GM19372 (cell line): ENCODE data around the gene SLC35E4.
"Not testable (repeated sequence)": the region's sequence is repeated elsewhere in the genome, so short reads cannot be mapped to it uniquely, and the experiment has no call there.

Experiments used
- ATAC-seq: cut with Tn5 transposase; IDR thresholded peaks from one replicate; pipeline ENCODE4 v1.9.1; 2021; ENCODE audit warnings: mild to moderate bottlenecking, low read depth, moderate library complexity; ENCODE audit not compliant: unreplicated experiment

Gene SLC35E4

GRCh38 chr22:30635273-30636225 is at the start of gene SLC35E4:
TSS of gene SLC35E4 (plus strand) at chr22:30635781. CDS start at chr22:30636451, 670 bp downstream.
- ATAC-seq: peak; percentile 72

GRCh38 chr22:30586414-30586813 is 49.2 kb upstream of the SLC35E4 start:
- ATAC-seq: no peak

GRCh38 chr22:30591191-30591587 is 44.4 kb upstream of the SLC35E4 start:
- no peak for ATAC-seq

- ATAC-seq: peak; percentile 98
These were observed 43.8 kb upstream of the SLC35E4 start, which contains the start of gene PES1 for GRCh38 chr22:30591588-30592359. TSS of gene PES1 (minus strand) at chr22:30591910. CDS start at chr22:30591833, 77 bp downstream.

- not testable (repeated sequence) for ATAC-seq
These were observed 43.2 kb upstream of the SLC35E4 start for GRCh38 chr22:30592360-30592713.

- ATAC-seq: no peak
These were observed 39.4 kb upstream of the SLC35E4 start for GRCh38 chr22:30596199-30596598.

- ATAC-seq: no peak
These were observed 38.7 kb upstream of the SLC35E4 start for GRCh38 chr22:30596886-30597285.

GRCh38 chr22:30598986-30599385 is 36.6 kb upstream of the SLC35E4 start:
- no peak for ATAC-seq

GRCh38 chr22:30600921-30601320 is 34.7 kb upstream of the SLC35E4 start:
- no peak for ATAC-seq

- ATAC-seq: no peak
These were observed 34.1 kb upstream of the SLC35E4 start for GRCh38 chr22:30601464-30601863.

- ATAC-seq: no peak
These were observed 33.5 kb upstream of the SLC35E4 start for GRCh38 chr22:30602049-30602448.

GRCh38 chr22:30603801-30604200 is 31.8 kb upstream of the SLC35E4 start:
- ATAC-seq: no peak

- no peak for ATAC-seq
These were observed 30.9 kb upstream of the SLC35E4 start for GRCh38 chr22:30604723-30605122.

GRCh38 chr22:30605449-30606110 is 30.0 kb upstream of the SLC35E4 start:
- ATAC-seq: no peak

GRCh38 chr22:30606455-30607299 is 28.9 kb upstream of the SLC35E4 start, which contains the start of gene TCN2:
TSS of gene TCN2 (plus strand) at chr22:30607174. CDS start at chr22:30607332, 158 bp downstream.
- ATAC-seq: no peak

- ATAC-seq: no peak
These were observed 28.2 kb upstream of the SLC35E4 start for GRCh38 chr22:30607300-30607930.

- no peak for ATAC-seq
These were observed 27.6 kb upstream of the SLC35E4 start for GRCh38 chr22:30607939-30608338.

- no peak for ATAC-seq
These were observed 26.1 kb upstream of the SLC35E4 start for GRCh38 chr22:30609260-30610185.
